GM12864 (cell line): ENCODE measurements around the gene LIN28B.

Source experiments
- DNase-seq: peaks from one replicate; pipeline ENCODE4 v3.0.0-alpha.2; 2011; ENCODE audit warnings: low read depth
- H3K4me3 ChIP-seq: 2 replicates; pipeline ENCODE4 v1.5.1; 2011; ENCODE audit warnings: mild to moderate bottlenecking, low read depth, low read length, control low read depth
- TF ChIP-seq, protein P1 (sequence below): IDR thresholded peaks from 2 replicates; pipeline ENCODE4 v1.5.1; 2011; ENCODE audit warnings: low read depth, mild to moderate bottlenecking, moderate library complexity, low read length, control low read depth, inconsistent platforms; ENCODE audit errors: missing control alignments

The LIN28B gene

DNA sequence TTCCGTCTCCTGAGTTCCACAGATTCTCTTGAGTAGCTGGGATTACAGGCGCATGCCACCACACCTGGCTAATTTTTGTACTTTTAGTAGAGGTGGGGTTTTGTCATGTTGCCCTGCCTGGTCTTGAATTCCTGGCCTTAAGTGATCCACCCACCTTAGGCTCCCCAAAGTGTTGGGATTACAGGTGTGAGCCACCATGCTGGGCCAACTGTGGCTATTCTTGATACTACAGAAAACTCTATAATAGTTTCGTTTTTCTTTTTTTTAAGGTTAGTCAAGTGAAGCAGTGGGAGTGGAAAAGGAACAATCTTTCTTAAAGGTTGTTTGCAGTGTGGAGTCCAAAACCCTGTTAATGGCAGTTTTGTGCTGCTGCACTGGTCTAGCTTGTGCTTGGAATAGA lies 138.2 kb downstream of the LIN28B start:
- DNase-seq, result no peak
- TF ChIP-seq, protein P1, sequence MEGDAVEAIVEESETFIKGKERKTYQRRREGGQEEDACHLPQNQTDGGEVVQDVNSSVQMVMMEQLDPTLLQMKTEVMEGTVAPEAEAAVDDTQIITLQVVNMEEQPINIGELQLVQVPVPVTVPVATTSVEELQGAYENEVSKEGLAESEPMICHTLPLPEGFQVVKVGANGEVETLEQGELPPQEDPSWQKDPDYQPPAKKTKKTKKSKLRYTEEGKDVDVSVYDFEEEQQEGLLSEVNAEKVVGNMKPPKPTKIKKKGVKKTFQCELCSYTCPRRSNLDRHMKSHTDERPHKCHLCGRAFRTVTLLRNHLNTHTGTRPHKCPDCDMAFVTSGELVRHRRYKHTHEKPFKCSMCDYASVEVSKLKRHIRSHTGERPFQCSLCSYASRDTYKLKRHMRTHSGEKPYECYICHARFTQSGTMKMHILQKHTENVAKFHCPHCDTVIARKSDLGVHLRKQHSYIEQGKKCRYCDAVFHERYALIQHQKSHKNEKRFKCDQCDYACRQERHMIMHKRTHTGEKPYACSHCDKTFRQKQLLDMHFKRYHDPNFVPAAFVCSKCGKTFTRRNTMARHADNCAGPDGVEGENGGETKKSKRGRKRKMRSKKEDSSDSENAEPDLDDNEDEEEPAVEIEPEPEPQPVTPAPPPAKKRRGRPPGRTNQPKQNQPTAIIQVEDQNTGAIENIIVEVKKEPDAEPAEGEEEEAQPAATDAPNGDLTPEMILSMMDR, result no peak

DNA sequence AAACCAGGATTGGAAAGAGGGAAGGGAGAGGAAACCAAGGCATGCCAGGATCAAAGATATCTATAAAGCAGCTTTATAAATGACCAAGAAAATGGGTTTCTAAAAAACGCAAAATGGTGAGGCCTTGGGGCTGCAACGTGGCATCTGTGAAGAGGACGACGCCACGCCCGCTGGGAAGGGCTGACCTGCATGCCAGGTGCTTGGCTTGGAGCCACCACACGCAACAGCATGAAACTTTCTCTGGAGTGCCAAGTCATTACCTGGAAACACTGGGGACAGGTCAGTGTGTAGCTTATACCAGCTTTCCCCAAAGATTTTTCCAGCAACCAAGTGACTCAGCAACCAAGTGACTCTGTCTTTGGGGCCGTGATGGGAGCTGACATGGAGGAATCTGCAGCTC lies 140.4 kb downstream of the LIN28B start:
- H3K4me3 ChIP-seq, result no peak overlapping the region
- no peak for DNase-seq
- TF ChIP-seq, protein P1, result no peak

More for the DNA sequence above, 138.2 kb downstream of the LIN28B start:
- H3K4me3 ChIP-seq, result no peak overlapping the region

DNA sequence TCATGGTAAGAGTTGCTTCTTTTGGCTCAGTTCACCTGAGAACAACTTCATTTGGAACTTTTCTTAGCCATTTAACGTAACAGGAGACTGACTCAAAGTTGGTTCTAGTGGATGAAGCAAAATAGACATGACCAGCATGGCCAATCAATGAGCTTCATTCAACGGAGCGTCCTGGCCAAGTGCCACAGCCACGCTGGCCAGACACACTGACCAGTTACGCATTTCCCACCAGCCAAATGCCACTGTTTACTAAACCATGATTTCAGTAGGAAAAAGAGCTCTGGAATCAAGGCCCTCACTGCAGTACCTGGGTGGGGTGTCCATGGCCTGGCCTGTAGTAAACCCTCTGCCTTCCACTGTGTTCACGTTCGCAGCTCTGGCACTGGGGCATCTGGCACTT lies 142.5 kb downstream of the LIN28B start:
- H3K4me3 ChIP-seq, result no peak overlapping the region
- DNase-seq, result no peak
- TF ChIP-seq, protein P1, result no peak

DNA sequence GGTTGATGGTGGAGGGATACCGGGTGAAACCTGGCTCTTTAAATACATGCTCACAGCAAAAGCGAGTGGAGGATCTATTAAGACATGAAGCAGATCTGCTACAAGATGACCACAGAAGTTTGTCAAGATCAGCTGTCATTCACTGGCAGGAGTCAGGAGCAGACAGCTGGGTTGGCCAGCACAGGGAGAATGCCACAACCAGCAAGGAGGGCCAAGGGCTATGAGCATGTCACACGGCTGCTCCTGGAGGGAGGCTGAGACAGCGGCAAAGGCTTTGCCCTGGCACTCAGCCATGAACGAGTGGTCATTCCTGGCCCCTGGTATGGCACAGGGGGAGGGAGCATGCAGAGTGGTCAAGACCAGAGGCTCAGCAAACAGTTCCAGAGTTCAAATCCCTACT lies 145.3 kb downstream of the LIN28B start:
- no peak for DNase-seq
- no peak overlapping the region for H3K4me3 ChIP-seq
- TF ChIP-seq, protein P1, result no peak

DNA sequence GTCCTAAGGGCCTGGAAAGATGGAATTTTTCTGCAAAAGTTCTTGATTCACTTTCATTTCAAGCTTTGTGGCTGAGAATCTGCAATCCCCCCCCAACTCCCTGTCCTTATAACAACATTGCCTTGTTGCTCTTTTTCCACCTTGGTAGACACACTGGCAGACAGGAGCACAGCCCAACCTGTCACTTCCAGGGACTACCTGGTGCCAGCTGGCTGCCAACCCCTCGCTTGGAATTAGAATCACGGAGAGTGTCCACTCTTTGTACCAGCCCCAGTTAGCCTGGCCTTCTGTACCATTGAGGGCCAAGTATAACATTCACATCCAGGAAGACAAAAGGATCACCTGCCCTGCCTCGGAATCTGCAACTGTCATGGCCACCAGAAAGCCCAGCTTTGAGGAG lies 148.2 kb downstream of the LIN28B start:
- DNase-seq, result no peak
- TF ChIP-seq, protein P1, result no peak
- H3K4me3 ChIP-seq, result no peak overlapping the region

DNA sequence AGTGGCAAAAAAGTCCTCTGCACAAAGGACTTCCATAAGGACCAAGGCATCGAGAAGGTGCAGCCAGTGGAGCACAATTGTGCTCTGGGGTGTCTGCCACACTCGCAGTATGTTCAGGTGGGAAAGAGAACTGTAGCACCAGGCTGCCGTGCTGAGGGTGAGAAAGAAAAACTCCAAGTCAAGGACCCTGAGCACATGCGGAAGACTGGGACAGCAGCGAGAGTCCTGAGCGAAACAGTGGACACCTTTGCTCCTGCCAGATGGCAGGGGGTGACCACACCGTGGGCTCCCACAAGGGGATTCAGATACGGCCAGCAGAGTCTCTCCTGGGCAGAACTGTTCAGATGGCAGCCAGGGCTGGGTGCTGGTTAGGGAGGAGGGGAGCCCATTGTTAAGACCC lies 149.4 kb downstream of the LIN28B start:
- DNase-seq, result no peak
- TF ChIP-seq, protein P1, result no peak
- H3K4me3 ChIP-seq, result no peak overlapping the region

DNA sequence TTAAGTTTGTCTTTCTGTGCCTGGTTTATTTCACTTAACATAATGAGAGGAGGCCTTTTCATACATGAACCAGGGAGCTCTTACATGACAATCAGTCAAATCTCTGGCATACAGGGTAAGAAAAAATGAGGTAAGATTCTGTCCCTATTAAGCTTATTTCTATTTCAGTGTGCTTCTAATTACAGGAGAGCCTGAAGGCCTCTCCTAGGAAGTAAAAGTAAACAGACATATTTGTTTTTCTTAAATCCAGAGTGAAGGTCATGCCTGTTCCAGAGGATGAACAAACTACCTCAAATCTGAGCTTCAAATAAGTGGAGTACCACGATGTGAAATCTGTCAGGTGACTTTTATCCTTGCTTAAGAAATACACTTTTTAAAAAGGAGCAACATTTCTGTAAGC lies 150.3 kb downstream of the LIN28B start:
- TF ChIP-seq, protein P1, result no peak
- no peak overlapping the region for H3K4me3 ChIP-seq
- no peak for DNase-seq
